BLaER1 (cell line): ENCODE results near the gene CPA4.

Experiments used
- H3K27ac ChIP-seq: shearing (Covaris generic); formaldehyde crosslinking; 2 replicates; pipeline ENCODE4 v1.8.1; 2022
- H3K27me3 ChIP-seq: shearing (Covaris generic); formaldehyde crosslinking; 2 replicates; pipeline ENCODE4 v1.8.1; 2022
- H3K36me3 ChIP-seq: shearing (Covaris generic); formaldehyde crosslinking; 2 replicates; pipeline ENCODE4 v1.8.1; 2022
- H3K4me1 ChIP-seq: shearing (Covaris generic); formaldehyde crosslinking; 2 replicates; pipeline ENCODE4 v1.8.1; 2022
- H3K4me2 ChIP-seq: shearing (Covaris generic); formaldehyde crosslinking; 2 replicates; pipeline ENCODE4 v1.8.1; 2022
- H3K4me3 ChIP-seq: shearing (Covaris generic); formaldehyde crosslinking; 2 replicates; pipeline ENCODE4 v1.8.1; 2022
- H3K9ac ChIP-seq: shearing (Covaris generic); formaldehyde crosslinking; 2 replicates; pipeline ENCODE4 v1.8.1; 2022
- H3K9me3 ChIP-seq: shearing (Covaris generic); formaldehyde crosslinking; 2 replicates; pipeline ENCODE4 v1.8.1; 2022
- H4K20me1 ChIP-seq: shearing (Covaris generic); formaldehyde crosslinking; 2 replicates; pipeline ENCODE4 v1.8.1; 2022
- Cebpa-rat ChIP-seq: shearing (Covaris generic); IDR thresholded peaks from 2 replicates; pipeline ENCODE4 v1.8.1; 2022

The CPA4 gene

GRCh38 chr7:130361681-130362080, 68.7 kb downstream of the CPA4 start:
- H3K27ac ChIP-seq, result no peak overlapping the region
- H3K4me2 ChIP-seq, result no peak overlapping the region
- H3K4me1 ChIP-seq, result no peaks in the 10 kb centered on the region
- H3K4me3 ChIP-seq, result no peak overlapping the region
- H3K27me3 ChIP-seq, result no peaks in the 10 kb centered on the region
- TF ChIP-seq Cebpa-rat, result no peak
- no peak overlapping the region for H3K9ac ChIP-seq
- H3K9me3 ChIP-seq, result peaks cover 26% of the 10 kb centered on the region
- H3K36me3 ChIP-seq, result no peaks in the 10 kb centered on the region
- no peaks in the 10 kb centered on the region for H4K20me1 ChIP-seq

- no peaks in the 10 kb centered on the region for H4K20me1 ChIP-seq
- H3K27ac ChIP-seq, result no peak overlapping the region
- peaks cover 26% of the 10 kb centered on the region for H3K9me3 ChIP-seq
- H3K9ac ChIP-seq, result no peak overlapping the region
- no peak overlapping the region for H3K4me3 ChIP-seq
- no peaks in the 10 kb centered on the region for H3K36me3 ChIP-seq
- no peaks in the 10 kb centered on the region for H3K4me1 ChIP-seq
- H3K4me2 ChIP-seq, result no peak overlapping the region
- no peak for TF ChIP-seq Cebpa-rat
- no peaks in the 10 kb centered on the region for H3K27me3 ChIP-seq
Observed at GRCh38 chr7:130362251-130362816, 69.4 kb downstream of the CPA4 start.

GRCh38 chr7:130363026-130363847, 70.3 kb downstream of the CPA4 start:
- H3K4me2 ChIP-seq, result no peak overlapping the region
- peaks cover 26% of the 10 kb centered on the region for H3K9me3 ChIP-seq
- H4K20me1 ChIP-seq, result no peaks in the 10 kb centered on the region
- no peak overlapping the region for H3K27ac ChIP-seq
- TF ChIP-seq Cebpa-rat, result no peak
- no peaks in the 10 kb centered on the region for H3K27me3 ChIP-seq
- H3K36me3 ChIP-seq, result no peaks in the 10 kb centered on the region
- H3K4me3 ChIP-seq, result no peak overlapping the region
- H3K9ac ChIP-seq, result no peak overlapping the region
- no peaks in the 10 kb centered on the region for H3K4me1 ChIP-seq

- H3K4me2 ChIP-seq, result no peak overlapping the region
- TF ChIP-seq Cebpa-rat, result no peak
- H3K4me1 ChIP-seq, result no peaks in the 10 kb centered on the region
- H3K27me3 ChIP-seq, result no peaks in the 10 kb centered on the region
- H3K4me3 ChIP-seq, result no peak overlapping the region
- peaks cover 16% of the 10 kb centered on the region for H3K9me3 ChIP-seq
- H4K20me1 ChIP-seq, result no peaks in the 10 kb centered on the region
- H3K9ac ChIP-seq, result no peak overlapping the region
- no peaks in the 10 kb centered on the region for H3K36me3 ChIP-seq
- H3K27ac ChIP-seq, result no peak overlapping the region
Observed at GRCh38 chr7:130364451-130364850, 71.5 kb downstream of the CPA4 start.

- H3K9me3 ChIP-seq, result peaks cover 10% of the 10 kb centered on the region
- H3K4me2 ChIP-seq, result no peak overlapping the region
- H3K36me3 ChIP-seq, result no peaks in the 10 kb centered on the region
- H3K4me1 ChIP-seq, result no peaks in the 10 kb centered on the region
- H3K27me3 ChIP-seq, result no peaks in the 10 kb centered on the region
- no peak for TF ChIP-seq Cebpa-rat
- H3K27ac ChIP-seq, result no peak overlapping the region
- no peak overlapping the region for H3K9ac ChIP-seq
- H3K4me3 ChIP-seq, result no peak overlapping the region
- no peaks in the 10 kb centered on the region for H4K20me1 ChIP-seq
Observed at GRCh38 chr7:130365088-130365487, 72.1 kb downstream of the CPA4 start.

GRCh38 chr7:130365511-130366441, 72.8 kb downstream of the CPA4 start:
- Histone ChIP-seq H3K4me2 (no peak overlapping the region), H3K27ac (no peak overlapping the region), H3K27me3 (no peaks in the 10 kb centered on the region), H3K4me3 (no peak overlapping the region), H3K9ac (no peak overlapping the region), H4K20me1 (no peaks in the 10 kb centered on the region), H3K9me3 (0 out of 2 replicates have a peak, but pooled peaks cover 4% of the 10 kb centered on the region), H3K4me1 (no peaks in the 10 kb centered on the region), H3K36me3 (no peaks in the 10 kb centered on the region)
- no peak for TF ChIP-seq Cebpa-rat

- Histone ChIP-seq H3K4me2 (no peak overlapping the region), H4K20me1 (no peaks in the 10 kb centered on the region), H3K27me3 (no peaks in the 10 kb centered on the region), H3K9ac (no peak overlapping the region), H3K4me3 (no peak overlapping the region), H3K9me3 (no peaks in the 10 kb centered on the region), H3K4me1 (no peaks in the 10 kb centered on the region), H3K27ac (no peak overlapping the region), H3K36me3 (no peaks in the 10 kb centered on the region)
- TF ChIP-seq Cebpa-rat, result no peak
Observed at GRCh38 chr7:130366564-130366963, 73.6 kb downstream of the CPA4 start.

- no peak overlapping the region for H3K27ac ChIP-seq
- TF ChIP-seq Cebpa-rat, result no peak
Observed at GRCh38 chr7:130367088-130367755, 74.3 kb downstream of the CPA4 start.

More at GRCh38 chr7:130367088-130367755, 74.3 kb downstream of the CPA4 start:
- Histone ChIP-seq H3K4me1 (no peaks in the 10 kb centered on the region), H4K20me1 (no peaks in the 10 kb centered on the region), H3K27me3 (no peaks in the 10 kb centered on the region), H3K4me2 (no peak overlapping the region), H3K9ac (no peak overlapping the region), H3K4me3 (no peak overlapping the region), H3K9me3 (no peaks in the 10 kb centered on the region), H3K36me3 (no peaks in the 10 kb centered on the region)
